ENCODE measurements around the gene TMPRSS12. TPM values are rescaled to one million over a fixed set of nuclear protein-coding genes. Genes with fewer than 3 reads are reported as not detected.
"Not testable (repeated sequence)": the region's sequence is repeated elsewhere in the genome, so short reads cannot be mapped to it uniquely, and the experiment has no call there.

TMPRSS12 gene
- total RNA-seq, 2 experiments from 2014 or later: not detected

GRCh38 chr12:50929831-50930230, 87.1 kb downstream of the TMPRSS12 start:
- DNase-seq (ENCODE audit: low spot score): no peak
- H3K9me3 ChIP-seq (ENCODE audit: low read length): no peaks in the 10 kb centered on the region
- CTCF ChIA-PET (ENCODE audit: unreplicated experiment): no interaction called here
- peak overlapping the region; percentile 99 for H3K4me2 ChIP-seq (ENCODE audit: low read length)
- H4K20me1 ChIP-seq (ENCODE audit: insufficient read depth, low read length): no peaks in the 10 kb centered on the region; the same call in 1 of the 2 replicates
- no peaks in the 10 kb centered on the region for H3K9me2 ChIP-seq (ENCODE audit: insufficient read depth, low read length)
- no peak overlapping the region for H3K27ac ChIP-seq (ENCODE audit: low read depth, low read length, poor library complexity, severe bottlenecking)
- no TSS peak for BruUV-seq (replicated peaks)
- H2AFZ ChIP-seq (ENCODE audit: low read length): no peak overlapping the region
- intact Hi-C loops (cut with micrococcal nuclease; ENCODE audit: unreplicated experiment): loop anchor here (5.0 kb wide), 1 partner anchor 392 kb away; the partner anchor contains the start of gene BIN2
- TF ChIP-seq EZH2phosphoT487 (IDR thresholded peaks at IDR 0.05; ENCODE audit: borderline replicate concordance, low read depth, low read length) (no peak), CTCF (conservative IDR thresholded peaks at IDR 0.05; ENCODE audit: low read length) (no peak)
- H3K79me2 ChIP-seq (ENCODE audit: insufficient read depth, low read depth, low read length): peaks cover 52% of the 10 kb centered on the region
- POLR2A ChIA-PET: interaction anchor here (0.5 to 0.7 kb wide), 3 partner anchors 38 to 318 kb away, joined by 3 to 6 read pairs (median 4); no protein-coding TSS in a partner anchor
- peaks cover 33% of the 10 kb centered on the region for H3K4me1 ChIP-seq (ENCODE audit: insufficient read depth, low read length, poor library complexity, severe bottlenecking)
- no peak overlapping the region for H3K4me3 ChIP-seq (ENCODE audit: low read depth, low read length, poor library complexity, severe bottlenecking)
- H3K36me3 ChIP-seq (ENCODE audit: insufficient read depth, low read length): peaks cover 62% of the 10 kb centered on the region

GRCh38 chr12:50930477-50930876, 87.8 kb downstream of the TMPRSS12 start:
- POLR2A ChIA-PET: interaction anchor here (0.6 kb wide), 1 partner anchor 363 kb away, joined by 3 read pairs; no protein-coding TSS in a partner anchor
- H4K20me1 ChIP-seq (ENCODE audit: insufficient read depth, low read length); H3K4me3 ChIP-seq (ENCODE audit: low read depth, low read length, poor library complexity, severe bottlenecking); H2AFZ ChIP-seq (ENCODE audit: low read length); H3K27ac ChIP-seq (ENCODE audit: low read depth, low read length, poor library complexity, severe bottlenecking); CTCF ChIA-PET (ENCODE audit: unreplicated experiment); intact Hi-C loops (cut with micrococcal nuclease; ENCODE audit: unreplicated experiment); H3K9me3 ChIP-seq (ENCODE audit: low read length); H3K4me2 ChIP-seq (ENCODE audit: low read length); BruUV-seq (replicated peaks); H3K9me2 ChIP-seq (ENCODE audit: insufficient read depth, low read length); DNase-seq (ENCODE audit: low spot score): not testable (repeated sequence)
- Histone ChIP-seq H3K79me2 (ENCODE audit: insufficient read depth, low read depth, low read length) (peaks cover 46% of the 10 kb centered on the region), H3K36me3 (ENCODE audit: insufficient read depth, low read length) (peaks cover 66% of the 10 kb centered on the region), H3K4me1 (ENCODE audit: insufficient read depth, low read length, poor library complexity, severe bottlenecking) (peaks cover 33% of the 10 kb centered on the region)

- H3K27ac ChIP-seq (ENCODE audit: low read depth, low read length, poor library complexity, severe bottlenecking): no peak overlapping the region
- peaks cover 26% of the 10 kb centered on the region for H3K4me1 ChIP-seq (ENCODE audit: insufficient read depth, low read length, poor library complexity, severe bottlenecking)
- DNase-seq (ENCODE audit: low spot score): no peak
- H3K9me3 ChIP-seq (ENCODE audit: low read length): peaks cover 17% of the 10 kb centered on the region; the same call in 1 of the 2 replicates
- no peak overlapping the region for H3K4me2 ChIP-seq (ENCODE audit: low read length)
- H3K4me3 ChIP-seq (ENCODE audit: low read depth, low read length, poor library complexity, severe bottlenecking): no peak overlapping the region
- TF ChIP-seq EZH2phosphoT487 (IDR thresholded peaks at IDR 0.05; ENCODE audit: borderline replicate concordance, low read depth, low read length) (no peak), CTCF (conservative IDR thresholded peaks at IDR 0.05; ENCODE audit: low read length) (no peak)
- H3K36me3 ChIP-seq (ENCODE audit: insufficient read depth, low read length): peaks cover 61% of the 10 kb centered on the region
- ChIA-PET POLR2A (interaction anchor here (1.3 kb wide), 1 partner anchor 51 kb away, joined by 3 read pairs; no protein-coding TSS in a partner anchor), CTCF (ENCODE audit: unreplicated experiment) (no interaction called here)
- intact Hi-C loops (cut with micrococcal nuclease; ENCODE audit: unreplicated experiment): no loop called here
- H2AFZ ChIP-seq (ENCODE audit: low read length): no peak overlapping the region
- H4K20me1 ChIP-seq (ENCODE audit: insufficient read depth, low read length): no peaks in the 10 kb centered on the region
- H3K79me2 ChIP-seq (ENCODE audit: insufficient read depth, low read depth, low read length): peaks cover 22% of the 10 kb centered on the region
- no TSS peak for BruUV-seq (replicated peaks)
- no peaks in the 10 kb centered on the region for H3K9me2 ChIP-seq (ENCODE audit: insufficient read depth, low read length)
These were observed 90.1 kb downstream of the TMPRSS12 start for GRCh38 chr12:50932787-50933280.

Measured in OCI-LY7 (cell line).